DLD1 (cell line): Measurements from ENCODE around the gene RUFY4.
"Not testable (repeated sequence)": the region's sequence is repeated elsewhere in the genome, so short reads cannot be mapped to it uniquely, and the experiment has no call there.

Experiments used
- in situ Hi-C: cut with HindIII; loops from 2 replicates; pipeline ENCODE4 v1.10.0; 2017; ENCODE audit warnings: low sequenced_read_pairs

The RUFY4 gene

GRCh38 chr2:218031261-218031660 is 37.8 kb upstream of the RUFY4 start:
- in situ Hi-C loops: no loop called here

- in situ Hi-C loops: no loop called here
Observed at GRCh38 chr2:218031771-218032257, 37.2 kb upstream of the RUFY4 start.

GRCh38 chr2:218032336-218033171 is 36.5 kb upstream of the RUFY4 start:
- in situ Hi-C loops: no loop called here

- in situ Hi-C loops: no loop called here
Observed at GRCh38 chr2:218033208-218033589, 35.9 kb upstream of the RUFY4 start.

- in situ Hi-C loops: no loop called here
Observed at GRCh38 chr2:218033590-218034496, 35.2 kb upstream of the RUFY4 start.

- in situ Hi-C loops: not testable (repeated sequence)
Observed at GRCh38 chr2:218034497-218035213, 34.4 kb upstream of the RUFY4 start.

GRCh38 chr2:218035463-218036100 is 33.5 kb upstream of the RUFY4 start:
- in situ Hi-C loops: no loop called here

GRCh38 chr2:218036371-218036770 is 32.7 kb upstream of the RUFY4 start:
- in situ Hi-C loops: no loop called here

- in situ Hi-C loops: no loop called here
Observed at GRCh38 chr2:218039171-218039570, 29.9 kb upstream of the RUFY4 start.

GRCh38 chr2:218040883-218041282 is 28.2 kb upstream of the RUFY4 start:
- in situ Hi-C loops: no loop called here

GRCh38 chr2:218041302-218042168 is 27.5 kb upstream of the RUFY4 start:
- in situ Hi-C loops: no loop called here

- in situ Hi-C loops: no loop called here
Observed at GRCh38 chr2:218043100-218043499, 26.0 kb upstream of the RUFY4 start.

- in situ Hi-C loops: no loop called here
Observed at GRCh38 chr2:218043701-218044109, 25.3 kb upstream of the RUFY4 start.

- in situ Hi-C loops: not testable (repeated sequence)
Observed at GRCh38 chr2:218044599-218044998, 24.5 kb upstream of the RUFY4 start.

- in situ Hi-C loops: no loop called here
Observed at GRCh38 chr2:218046238-218046637, 22.8 kb upstream of the RUFY4 start.

GRCh38 chr2:218047536-218048225 is 21.4 kb upstream of the RUFY4 start:
- in situ Hi-C loops: no loop called here

- in situ Hi-C loops: no loop called here
Observed at GRCh38 chr2:218051903-218052302, 17.1 kb upstream of the RUFY4 start.

- in situ Hi-C loops: no loop called here
Observed at GRCh38 chr2:218059289-218059688, 9.8 kb upstream of the RUFY4 start.

- in situ Hi-C loops: no loop called here
Observed at GRCh38 chr2:218060118-218060517, 8.9 kb upstream of the RUFY4 start.
